HepG2 (cell line): ENCODE results near the gene IGLON5. TPM values are rescaled to one million over a fixed set of nuclear protein-coding genes. Genes with fewer than 3 reads are reported as not detected.

Experiments used
- AGO2 ChIP-seq: fragments of 200-400 bp; formaldehyde crosslinking; optimal IDR thresholded peaks from 2 replicates; pipeline ENCODE3; 2017; ENCODE audit warnings: mild to moderate bottlenecking, low read depth, low read length, moderate library complexity
- HDAC1 ChIP-seq: sonication (generic); formaldehyde crosslinking; IDR thresholded peaks from 2 replicates; pipeline ENCODE4 v1.5.1; 2020; ENCODE audit warnings: mild to moderate bottlenecking, missing genetic modification reagents
- HNRNPL ChIP-seq: fragments of 200-400 bp; formaldehyde crosslinking; IDR thresholded peaks from 2 replicates; pipeline ENCODE4 v1.6.1; 2017; ENCODE audit warnings: mild to moderate bottlenecking, low read depth, low read length
- LCORL ChIP-seq, 2 experiments: fragments of 450-650 bp in 1 of 2; sonication (generic) in 1 of 2; formaldehyde crosslinking in 1 of 2; IDR thresholded peaks; 2 replicates each; pipeline versions ENCODE4 v1.5.0 to v1.6.1; 2017 to 2020; ENCODE audit warnings: antibody characterized with exemption in 1 of 2, missing genetic modification reagents in 1 of 2
- NFIC ChIP-seq: IDR thresholded peaks from 2 replicates; pipeline ENCODE4 v1.6.1; 2012; ENCODE audit warnings: mild to moderate bottlenecking, low read length, inconsistent platforms
- PAX8 ChIP-seq: sonication (generic); formaldehyde crosslinking; IDR thresholded peaks from 2 replicates; pipeline ENCODE4 v1.8.0; 2022; ENCODE audit warnings: mild to moderate bottlenecking, missing genetic modification reagents, borderline replicate concordance
- POLR2G ChIP-seq: fragments of 200-400 bp; formaldehyde crosslinking; IDR thresholded peaks from 2 replicates; pipeline ENCODE4 v1.6.1; 2018; ENCODE audit warnings: mild to moderate bottlenecking, low read depth, low read length, moderate library complexity
- RAD21 ChIP-seq: fragments of 450-650 bp; formaldehyde crosslinking; IDR thresholded peaks from 2 replicates; pipeline ENCODE4 v1.5.0; 2020; ENCODE audit warnings: mild to moderate bottlenecking
- SSRP1 ChIP-seq: IDR thresholded peaks from 2 replicates; pipeline ENCODE4 v1.6.1; 2016; ENCODE audit warnings: control low read depth
- TAF1 ChIP-seq: sonication (generic); formaldehyde crosslinking; IDR thresholded peaks from 2 replicates; pipeline ENCODE4 v1.4.0; 2020; ENCODE audit warnings: missing genetic modification reagents
- ZFX ChIP-seq: sonication (generic); formaldehyde crosslinking; IDR thresholded peaks from 2 replicates; pipeline ENCODE4 v1.4.0; 2020; ENCODE audit warnings: mild to moderate bottlenecking, low read depth, missing genetic modification reagents, moderate library complexity
- ZMAT3 ChIP-seq: sonication (generic); formaldehyde crosslinking; conservative IDR thresholded peaks from 2 replicates; pipeline ENCODE4 v1.7.0; 2021; ENCODE audit warnings: missing genetic modification reagents
- ZNF263 ChIP-seq: sonication (generic); formaldehyde crosslinking; IDR thresholded peaks from 2 replicates; pipeline ENCODE4 v1.4.0; 2020; ENCODE audit warnings: missing genetic modification reagents
- ZNF768 ChIP-seq: sonication (generic); formaldehyde crosslinking; IDR thresholded peaks from 2 replicates; pipeline ENCODE4 v1.4.0; 2020; ENCODE audit warnings: missing genetic modification reagents
- ZNF777 ChIP-seq: sonication (generic); formaldehyde crosslinking; IDR thresholded peaks from 2 replicates; pipeline ENCODE4 v1.4.0; 2020; ENCODE audit warnings: missing genetic modification reagents
- polyA plus RNA-seq, 8 experiments: library from polyadenylated mRNA; depleted of rRNA in 3 of 8; stranded (reverse) in 7 of 8; unstranded in 1 of 8; fragments of >200 nt; fragmentation: Illumina TruSeq in 4 of 8; extraction: Trizol in 4 of 8; gene quantifications; 2 replicates each; pipeline versions ENCODE4 v1.2.1 to v1.2.3, GENCODE V29; 2011 to 2016; ENCODE audit warnings: low read depth in 4 of 8, missing spikeins in 1 of 8, mixed read lengths in 1 of 8; ENCODE audit not compliant: insufficient read depth in 1 of 8
- total RNA-seq, 5 experiments: library from RNA; depleted of rRNA; stranded (reverse); fragments of >200 nt; fragmentation: Illumina TruSeq; extraction: Trizol; gene quantifications; 2 replicates each; pipeline ENCODE4 v1.2.3, GENCODE V29; 2016; ENCODE audit warnings: low read depth in 1 of 5
- TF ChIP-seq, protein P1 (sequence below): sonication (generic); formaldehyde crosslinking; IDR thresholded peaks from 2 replicates; pipeline ENCODE4 v1.5.1; 2020; ENCODE audit warnings: mild to moderate bottlenecking, missing genetic modification reagents, moderate library complexity
- TF ChIP-seq, protein P2 (sequence below): sonication (generic); formaldehyde crosslinking; conservative IDR thresholded peaks from 2 replicates; pipeline ENCODE4 v1.8.1; 2023; ENCODE audit warnings: missing genetic modification reagents
- TF ChIP-seq, protein P3 (sequence below): sonication (generic); formaldehyde crosslinking; IDR thresholded peaks from 2 replicates; pipeline ENCODE4 v1.4.0; 2020; ENCODE audit warnings: missing genetic modification reagents
- TF ChIP-seq, protein P4 (sequence below): sonication (generic); formaldehyde crosslinking; IDR thresholded peaks from 2 replicates; pipeline ENCODE4 v1.8.1; 2023; ENCODE audit warnings: mild to moderate bottlenecking, missing genetic modification reagents

IGLON5 gene
- total and polyA plus RNA-seq, 2 of the 13 experiments (the other 11 are each of a cell fraction or from before 2014, with no cell fraction given) = 0.04 to 5.7 TPM

DNA sequence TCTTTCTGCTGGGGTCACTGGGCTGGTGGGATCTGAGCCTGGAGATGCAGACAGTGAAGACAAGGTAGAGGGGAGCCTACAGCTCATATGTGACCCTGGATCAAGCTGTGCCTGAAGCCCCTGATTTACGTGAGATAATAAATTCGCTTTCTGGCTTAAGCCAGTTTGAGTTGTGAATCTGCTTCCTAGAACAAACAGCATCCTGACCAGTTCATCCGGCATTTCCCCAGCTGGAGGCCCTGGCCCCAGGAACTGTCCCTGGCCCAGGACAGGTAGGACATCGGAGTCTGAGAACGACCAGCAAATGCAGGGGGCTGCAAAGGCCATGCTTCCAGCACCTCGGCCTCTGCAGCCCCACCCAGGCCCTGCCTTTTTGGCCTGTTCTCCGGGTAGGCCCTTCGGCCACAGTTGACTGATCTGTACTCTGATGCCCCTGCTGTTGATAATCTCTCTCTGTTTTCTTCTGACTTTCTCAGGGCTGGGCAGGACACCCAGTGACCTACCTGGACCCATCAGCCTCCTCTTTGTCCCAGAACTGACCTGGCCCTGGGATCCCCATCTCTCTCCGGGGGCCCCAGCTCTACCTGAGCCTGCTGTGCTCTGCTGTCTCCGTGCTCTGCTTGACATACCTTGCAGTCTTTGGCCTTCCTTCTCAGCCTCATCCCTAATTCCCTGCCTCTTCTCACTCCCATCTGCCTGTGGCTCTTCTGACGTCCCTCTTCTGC lies 40.0 kb downstream of the IGLON5 start (continued):
- TF ChIP-seq, protein P1, sequence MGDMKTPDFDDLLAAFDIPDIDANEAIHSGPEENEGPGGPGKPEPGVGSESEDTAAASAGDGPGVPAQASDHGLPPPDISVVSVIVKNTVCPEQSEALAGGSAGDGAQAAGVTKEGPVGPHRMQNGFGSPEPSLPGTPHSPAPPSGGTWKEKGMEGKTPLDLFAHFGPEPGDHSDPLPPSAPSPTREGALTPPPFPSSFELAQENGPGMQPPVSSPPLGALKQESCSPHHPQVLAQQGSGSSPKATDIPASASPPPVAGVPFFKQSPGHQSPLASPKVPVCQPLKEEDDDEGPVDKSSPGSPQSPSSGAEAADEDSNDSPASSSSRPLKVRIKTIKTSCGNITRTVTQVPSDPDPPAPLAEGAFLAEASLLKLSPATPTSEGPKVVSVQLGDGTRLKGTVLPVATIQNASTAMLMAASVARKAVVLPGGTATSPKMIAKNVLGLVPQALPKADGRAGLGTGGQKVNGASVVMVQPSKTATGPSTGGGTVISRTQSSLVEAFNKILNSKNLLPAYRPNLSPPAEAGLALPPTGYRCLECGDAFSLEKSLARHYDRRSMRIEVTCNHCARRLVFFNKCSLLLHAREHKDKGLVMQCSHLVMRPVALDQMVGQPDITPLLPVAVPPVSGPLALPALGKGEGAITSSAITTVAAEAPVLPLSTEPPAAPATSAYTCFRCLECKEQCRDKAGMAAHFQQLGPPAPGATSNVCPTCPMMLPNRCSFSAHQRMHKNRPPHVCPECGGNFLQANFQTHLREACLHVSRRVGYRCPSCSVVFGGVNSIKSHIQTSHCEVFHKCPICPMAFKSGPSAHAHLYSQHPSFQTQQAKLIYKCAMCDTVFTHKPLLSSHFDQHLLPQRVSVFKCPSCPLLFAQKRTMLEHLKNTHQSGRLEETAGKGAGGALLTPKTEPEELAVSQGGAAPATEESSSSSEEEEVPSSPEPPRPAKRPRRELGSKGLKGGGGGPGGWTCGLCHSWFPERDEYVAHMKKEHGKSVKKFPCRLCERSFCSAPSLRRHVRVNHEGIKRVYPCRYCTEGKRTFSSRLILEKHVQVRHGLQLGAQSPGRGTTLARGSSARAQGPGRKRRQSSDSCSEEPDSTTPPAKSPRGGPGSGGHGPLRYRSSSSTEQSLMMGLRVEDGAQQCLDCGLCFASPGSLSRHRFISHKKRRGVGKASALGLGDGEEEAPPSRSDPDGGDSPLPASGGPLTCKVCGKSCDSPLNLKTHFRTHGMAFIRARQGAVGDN = peak; percentile 78
- peak; percentile 94 for TF ChIP-seq AGO2
- no peak for TF ChIP-seq PAX8 (CRISPR knock-in tag)
- no peak for TF ChIP-seq LCORL (IDR thresholded peaks at IDR 0.05)
- 0 out of 2 replicates have a peak, but pooled peaks have one; percentile 24 for TF ChIP-seq LCORL (CRISPR knock-in tag; IDR thresholded peaks at IDR 0.05)
- TF ChIP-seq ZNF777 (CRISPR knock-in tag) = no peak
- TF ChIP-seq ZNF768 (CRISPR knock-in tag) = no peak
- TF ChIP-seq, protein P2, sequence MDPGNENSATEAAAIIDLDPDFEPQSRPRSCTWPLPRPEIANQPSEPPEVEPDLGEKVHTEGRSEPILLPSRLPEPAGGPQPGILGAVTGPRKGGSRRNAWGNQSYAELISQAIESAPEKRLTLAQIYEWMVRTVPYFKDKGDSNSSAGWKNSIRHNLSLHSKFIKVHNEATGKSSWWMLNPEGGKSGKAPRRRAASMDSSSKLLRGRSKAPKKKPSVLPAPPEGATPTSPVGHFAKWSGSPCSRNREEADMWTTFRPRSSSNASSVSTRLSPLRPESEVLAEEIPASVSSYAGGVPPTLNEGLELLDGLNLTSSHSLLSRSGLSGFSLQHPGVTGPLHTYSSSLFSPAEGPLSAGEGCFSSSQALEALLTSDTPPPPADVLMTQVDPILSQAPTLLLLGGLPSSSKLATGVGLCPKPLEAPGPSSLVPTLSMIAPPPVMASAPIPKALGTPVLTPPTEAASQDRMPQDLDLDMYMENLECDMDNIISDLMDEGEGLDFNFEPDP (CRISPR knock-in tag) = 0 out of 2 replicates have a peak, but pooled peaks have one; percentile 66
- TF ChIP-seq, protein P3, sequence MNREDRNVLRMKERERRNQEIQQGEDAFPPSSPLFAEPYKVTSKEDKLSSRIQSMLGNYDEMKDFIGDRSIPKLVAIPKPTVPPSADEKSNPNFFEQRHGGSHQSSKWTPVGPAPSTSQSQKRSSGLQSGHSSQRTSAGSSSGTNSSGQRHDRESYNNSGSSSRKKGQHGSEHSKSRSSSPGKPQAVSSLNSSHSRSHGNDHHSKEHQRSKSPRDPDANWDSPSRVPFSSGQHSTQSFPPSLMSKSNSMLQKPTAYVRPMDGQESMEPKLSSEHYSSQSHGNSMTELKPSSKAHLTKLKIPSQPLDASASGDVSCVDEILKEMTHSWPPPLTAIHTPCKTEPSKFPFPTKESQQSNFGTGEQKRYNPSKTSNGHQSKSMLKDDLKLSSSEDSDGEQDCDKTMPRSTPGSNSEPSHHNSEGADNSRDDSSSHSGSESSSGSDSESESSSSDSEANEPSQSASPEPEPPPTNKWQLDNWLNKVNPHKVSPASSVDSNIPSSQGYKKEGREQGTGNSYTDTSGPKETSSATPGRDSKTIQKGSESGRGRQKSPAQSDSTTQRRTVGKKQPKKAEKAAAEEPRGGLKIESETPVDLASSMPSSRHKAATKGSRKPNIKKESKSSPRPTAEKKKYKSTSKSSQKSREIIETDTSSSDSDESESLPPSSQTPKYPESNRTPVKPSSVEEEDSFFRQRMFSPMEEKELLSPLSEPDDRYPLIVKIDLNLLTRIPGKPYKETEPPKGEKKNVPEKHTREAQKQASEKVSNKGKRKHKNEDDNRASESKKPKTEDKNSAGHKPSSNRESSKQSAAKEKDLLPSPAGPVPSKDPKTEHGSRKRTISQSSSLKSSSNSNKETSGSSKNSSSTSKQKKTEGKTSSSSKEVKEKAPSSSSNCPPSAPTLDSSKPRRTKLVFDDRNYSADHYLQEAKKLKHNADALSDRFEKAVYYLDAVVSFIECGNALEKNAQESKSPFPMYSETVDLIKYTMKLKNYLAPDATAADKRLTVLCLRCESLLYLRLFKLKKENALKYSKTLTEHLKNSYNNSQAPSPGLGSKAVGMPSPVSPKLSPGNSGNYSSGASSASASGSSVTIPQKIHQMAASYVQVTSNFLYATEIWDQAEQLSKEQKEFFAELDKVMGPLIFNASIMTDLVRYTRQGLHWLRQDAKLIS (CRISPR knock-in tag) = 0 out of 2 replicates have a peak, but pooled peaks have one; percentile 10
- TF ChIP-seq HNRNPL = 0 out of 2 replicates have a peak, but pooled peaks have one; percentile 51
- 0 out of 2 replicates have a peak, but pooled peaks have one; percentile 6 for TF ChIP-seq RAD21 (CRISPR knock-in tag)
- TF ChIP-seq, protein P4, sequence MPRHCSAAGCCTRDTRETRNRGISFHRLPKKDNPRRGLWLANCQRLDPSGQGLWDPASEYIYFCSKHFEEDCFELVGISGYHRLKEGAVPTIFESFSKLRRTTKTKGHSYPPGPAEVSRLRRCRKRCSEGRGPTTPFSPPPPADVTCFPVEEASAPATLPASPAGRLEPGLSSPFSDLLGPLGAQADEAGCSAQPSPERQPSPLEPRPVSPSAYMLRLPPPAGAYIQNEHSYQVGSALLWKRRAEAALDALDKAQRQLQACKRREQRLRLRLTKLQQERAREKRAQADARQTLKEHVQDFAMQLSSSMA (CRISPR knock-in tag) = 0 out of 2 replicates have a peak, but pooled peaks have one; percentile 48
- no peak; the same call in 1 of the 2 replicates for TF ChIP-seq SSRP1 (CRISPR knock-in tag)
- 0 out of 2 replicates have a peak, but pooled peaks have one; percentile 18 for TF ChIP-seq NFIC
- 0 out of 2 replicates have a peak, but pooled peaks have one; percentile 36 for TF ChIP-seq ZNF263 (CRISPR knock-in tag)
- 0 out of 2 replicates have a peak, but pooled peaks have one; percentile 9 for TF ChIP-seq HDAC1 (CRISPR knock-in tag)
- peak; percentile 66 for TF ChIP-seq POLR2G
- peak; percentile 34; the same call in 1 of the 2 replicates for TF ChIP-seq ZFX
- 0 out of 2 replicates have a peak, but pooled peaks have one; percentile 24 for TF ChIP-seq ZMAT3
- peak; percentile 41; the same call in 1 of the 2 replicates for TF ChIP-seq TAF1 (CRISPR knock-in tag)
